ENCODE results near the gene SLC4A1AP.

DNA sequence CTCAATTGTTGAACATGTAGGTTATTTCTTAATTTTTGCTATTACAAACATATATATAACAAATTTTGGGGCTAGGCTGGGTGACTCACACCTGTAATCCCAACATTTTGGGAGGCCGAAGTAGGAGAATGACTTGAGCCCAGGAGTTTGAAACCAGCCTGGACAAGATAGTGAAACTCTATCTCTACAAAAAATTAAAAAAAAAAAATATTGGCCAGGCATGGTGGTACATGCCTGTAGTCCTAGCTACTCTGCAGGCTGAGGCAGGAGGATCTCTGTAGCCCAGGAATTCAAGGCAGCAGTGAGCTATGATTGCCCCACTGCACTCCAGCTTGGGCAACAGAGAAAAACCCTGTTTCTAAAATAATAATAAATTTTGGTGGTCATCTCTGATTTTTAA, 23.5 kb downstream of the SLC4A1AP start:
- TF ChIP-seq POLR2AphosphoS5 (IDR thresholded peaks at IDR 0.05): no peak
- no peak for TF ChIP-seq EP300 (IDR thresholded peaks at IDR 0.05)
- TF ChIP-seq, protein P1, sequence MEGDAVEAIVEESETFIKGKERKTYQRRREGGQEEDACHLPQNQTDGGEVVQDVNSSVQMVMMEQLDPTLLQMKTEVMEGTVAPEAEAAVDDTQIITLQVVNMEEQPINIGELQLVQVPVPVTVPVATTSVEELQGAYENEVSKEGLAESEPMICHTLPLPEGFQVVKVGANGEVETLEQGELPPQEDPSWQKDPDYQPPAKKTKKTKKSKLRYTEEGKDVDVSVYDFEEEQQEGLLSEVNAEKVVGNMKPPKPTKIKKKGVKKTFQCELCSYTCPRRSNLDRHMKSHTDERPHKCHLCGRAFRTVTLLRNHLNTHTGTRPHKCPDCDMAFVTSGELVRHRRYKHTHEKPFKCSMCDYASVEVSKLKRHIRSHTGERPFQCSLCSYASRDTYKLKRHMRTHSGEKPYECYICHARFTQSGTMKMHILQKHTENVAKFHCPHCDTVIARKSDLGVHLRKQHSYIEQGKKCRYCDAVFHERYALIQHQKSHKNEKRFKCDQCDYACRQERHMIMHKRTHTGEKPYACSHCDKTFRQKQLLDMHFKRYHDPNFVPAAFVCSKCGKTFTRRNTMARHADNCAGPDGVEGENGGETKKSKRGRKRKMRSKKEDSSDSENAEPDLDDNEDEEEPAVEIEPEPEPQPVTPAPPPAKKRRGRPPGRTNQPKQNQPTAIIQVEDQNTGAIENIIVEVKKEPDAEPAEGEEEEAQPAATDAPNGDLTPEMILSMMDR (IDR thresholded peaks at IDR 0.05): no peak

Data from esophagus muscularis mucosa (tissue), 4 donors.